ENCODE results near the gene PSME1.

DNA sequence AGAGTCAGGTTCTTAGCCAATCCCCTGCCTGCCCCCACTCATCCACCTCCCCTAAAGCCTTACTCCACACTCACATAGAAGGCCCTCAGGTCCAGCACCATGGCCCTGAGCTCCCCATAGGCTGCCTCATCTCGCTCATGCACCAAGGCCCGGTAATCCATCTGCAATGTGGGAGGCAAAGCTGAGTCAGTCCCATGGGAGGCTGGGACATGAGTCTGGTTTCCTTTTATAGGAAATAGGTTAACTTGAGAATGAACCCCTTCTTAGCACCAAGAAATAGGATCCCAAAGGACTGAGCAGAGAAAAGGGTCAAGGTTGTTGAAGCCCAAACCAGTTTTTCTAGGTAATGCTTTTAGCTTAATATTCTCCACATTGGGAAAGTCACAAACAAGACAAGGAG lies 7.5 kb downstream of the PSME1 start:
- TF ChIP-seq, protein P1, sequence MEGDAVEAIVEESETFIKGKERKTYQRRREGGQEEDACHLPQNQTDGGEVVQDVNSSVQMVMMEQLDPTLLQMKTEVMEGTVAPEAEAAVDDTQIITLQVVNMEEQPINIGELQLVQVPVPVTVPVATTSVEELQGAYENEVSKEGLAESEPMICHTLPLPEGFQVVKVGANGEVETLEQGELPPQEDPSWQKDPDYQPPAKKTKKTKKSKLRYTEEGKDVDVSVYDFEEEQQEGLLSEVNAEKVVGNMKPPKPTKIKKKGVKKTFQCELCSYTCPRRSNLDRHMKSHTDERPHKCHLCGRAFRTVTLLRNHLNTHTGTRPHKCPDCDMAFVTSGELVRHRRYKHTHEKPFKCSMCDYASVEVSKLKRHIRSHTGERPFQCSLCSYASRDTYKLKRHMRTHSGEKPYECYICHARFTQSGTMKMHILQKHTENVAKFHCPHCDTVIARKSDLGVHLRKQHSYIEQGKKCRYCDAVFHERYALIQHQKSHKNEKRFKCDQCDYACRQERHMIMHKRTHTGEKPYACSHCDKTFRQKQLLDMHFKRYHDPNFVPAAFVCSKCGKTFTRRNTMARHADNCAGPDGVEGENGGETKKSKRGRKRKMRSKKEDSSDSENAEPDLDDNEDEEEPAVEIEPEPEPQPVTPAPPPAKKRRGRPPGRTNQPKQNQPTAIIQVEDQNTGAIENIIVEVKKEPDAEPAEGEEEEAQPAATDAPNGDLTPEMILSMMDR (conservative IDR thresholded peaks at IDR 0.05 in 1 of 2, IDR thresholded peaks at IDR 0.05 in 1 of 2; ENCODE audit: low read depth in 1 of 2, low read length in 2 of 2): no peak
- TF ChIP-seq EZH2 (IDR thresholded peaks at IDR 0.05; ENCODE audit: low read length, missing control alignments): no peak

All from fibroblast of lung (primary cell).